Stomach (tissue), 4 donors: ENCODE results near the gene BRAP.

ENCODE experiments used
- POLR2A ChIP-seq, 4 donors: fragments of 450-650 bp; IDR thresholded peaks; one replicate each; pipeline ENCODE4 v1.6.1; 2016; ENCODE audit warnings: antibody characterized with exemption in 4 of 4, control low read depth in 2 of 4, mild to moderate bottlenecking in 1 of 4, moderate library complexity in 1 of 4
- POLR2AphosphoS5 ChIP-seq, 3 donors: sonication (generic); formaldehyde crosslinking; IDR thresholded peaks; one replicate each; pipeline ENCODE4 v1.6.1; 2016; ENCODE audit warnings: antibody characterized with exemption in 3 of 3
- TF ChIP-seq, protein P1 (sequence below), 7 experiments: fragments of 450-650 bp in 4 of 7; fragments of 200-600 bp in 3 of 7; sonication (generic) in 3 of 7; IDR thresholded peaks; one replicate each; pipeline ENCODE4 v1.5.1; 2016 to 2019; ENCODE audit warnings: antibody characterized with exemption in 7 of 7, control low read depth in 2 of 7, mild to moderate bottlenecking in 1 of 7

DNA sequence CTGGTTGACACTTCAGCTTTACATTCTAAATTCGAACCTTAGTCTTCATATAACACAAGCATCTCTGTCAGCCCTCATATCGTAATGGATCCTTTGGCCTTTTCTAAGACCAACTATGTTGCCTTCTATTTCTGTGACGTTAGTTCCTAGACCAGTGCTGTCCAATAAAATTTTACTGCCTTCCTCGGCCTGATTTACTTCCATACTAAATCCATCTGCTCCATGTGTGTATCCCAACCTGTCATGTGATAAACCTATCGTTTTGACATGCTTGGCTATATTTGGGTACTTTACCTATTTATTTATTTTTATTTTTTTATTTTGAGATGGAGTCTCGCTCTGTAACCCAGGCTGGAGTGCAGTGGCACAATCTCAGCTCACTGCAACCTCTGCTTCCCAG lies 20.4 kb upstream of the BRAP start:
- TF ChIP-seq POLR2A (IDR thresholded peaks at IDR 0.05) (no peak), POLR2AphosphoS5 (IDR thresholded peaks at IDR 0.05) (no peak)
- TF ChIP-seq, protein P1, sequence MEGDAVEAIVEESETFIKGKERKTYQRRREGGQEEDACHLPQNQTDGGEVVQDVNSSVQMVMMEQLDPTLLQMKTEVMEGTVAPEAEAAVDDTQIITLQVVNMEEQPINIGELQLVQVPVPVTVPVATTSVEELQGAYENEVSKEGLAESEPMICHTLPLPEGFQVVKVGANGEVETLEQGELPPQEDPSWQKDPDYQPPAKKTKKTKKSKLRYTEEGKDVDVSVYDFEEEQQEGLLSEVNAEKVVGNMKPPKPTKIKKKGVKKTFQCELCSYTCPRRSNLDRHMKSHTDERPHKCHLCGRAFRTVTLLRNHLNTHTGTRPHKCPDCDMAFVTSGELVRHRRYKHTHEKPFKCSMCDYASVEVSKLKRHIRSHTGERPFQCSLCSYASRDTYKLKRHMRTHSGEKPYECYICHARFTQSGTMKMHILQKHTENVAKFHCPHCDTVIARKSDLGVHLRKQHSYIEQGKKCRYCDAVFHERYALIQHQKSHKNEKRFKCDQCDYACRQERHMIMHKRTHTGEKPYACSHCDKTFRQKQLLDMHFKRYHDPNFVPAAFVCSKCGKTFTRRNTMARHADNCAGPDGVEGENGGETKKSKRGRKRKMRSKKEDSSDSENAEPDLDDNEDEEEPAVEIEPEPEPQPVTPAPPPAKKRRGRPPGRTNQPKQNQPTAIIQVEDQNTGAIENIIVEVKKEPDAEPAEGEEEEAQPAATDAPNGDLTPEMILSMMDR (IDR thresholded peaks at IDR 0.05), result no peak
